KOPT-K1 (cell line): ENCODE measurements around the gene CASK.
"Not testable (repeated sequence)": the region's sequence is repeated elsewhere in the genome, so short reads cannot be mapped to it uniquely, and the experiment has no call there.

Experiments
- H3K27ac ChIP-seq: fragments of 200-600 bp; sonication (generic); 2 replicates; pipeline ENCODE4 v1.5.1; 2016; ENCODE audit warnings: antibody characterized with exemption, mild to moderate bottlenecking, low read depth, low read length; ENCODE audit not compliant: poor library complexity, severe bottlenecking
- H3K36me3 ChIP-seq: fragments of 200-600 bp; sonication (generic); 2 replicates; pipeline ENCODE4 v1.5.1; 2017; ENCODE audit warnings: antibody characterized with exemption, mild to moderate bottlenecking, low read length, moderate library complexity; ENCODE audit not compliant: insufficient read depth
- H3K9me3 ChIP-seq: fragments of 200-600 bp; sonication (generic); 2 replicates; pipeline ENCODE4 v1.5.1; 2017; ENCODE audit warnings: antibody characterized with exemption, low read length, mild to moderate bottlenecking; ENCODE audit not compliant: insufficient read depth, poor library complexity, severe bottlenecking

The CASK gene

DNA sequence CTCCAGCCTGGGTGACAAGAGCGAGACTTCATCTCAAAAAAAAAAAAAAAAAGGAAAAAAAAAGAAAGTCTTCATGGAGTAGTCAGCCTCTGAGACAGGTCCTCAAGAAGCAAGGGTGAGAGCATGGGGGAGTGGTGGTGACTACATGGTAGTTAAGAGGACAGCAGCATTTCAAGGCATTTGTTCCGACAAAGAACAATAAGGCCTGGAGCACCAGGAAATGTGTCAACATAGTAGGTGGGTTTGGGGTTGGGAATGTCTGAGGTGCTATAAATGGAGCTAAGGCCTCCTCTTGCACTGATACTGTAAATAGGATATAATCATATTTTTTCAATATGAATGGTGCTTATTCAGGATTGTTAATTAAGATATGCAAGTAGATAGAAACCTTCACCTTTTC lies 165.0 kb downstream of the CASK start:
- Histone ChIP-seq H3K27ac (no peak overlapping the region), H3K36me3 (no peaks in the 10 kb centered on the region), H3K9me3 (no peaks in the 10 kb centered on the region)

DNA sequence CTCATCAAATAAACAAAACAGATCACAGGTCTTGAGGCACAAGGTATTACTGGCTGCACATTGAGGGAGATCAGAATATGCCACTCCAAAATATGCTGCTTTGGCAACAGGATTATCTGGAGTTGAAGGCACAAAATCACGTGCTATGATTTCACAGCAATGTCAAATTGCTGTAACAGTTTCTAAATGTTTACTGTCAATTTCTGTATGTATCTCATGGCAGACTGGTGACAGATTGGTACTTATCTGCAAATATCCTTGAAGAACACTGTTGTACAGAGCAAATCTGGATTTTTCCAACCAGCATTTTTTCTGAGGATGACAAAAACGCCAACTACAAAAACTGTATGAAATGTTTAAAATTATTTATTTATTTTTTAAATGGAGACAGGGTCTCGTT lies 172.6 kb downstream of the CASK start:
- H3K27ac ChIP-seq, result no peak overlapping the region
- no peaks in the 10 kb centered on the region for H3K9me3 ChIP-seq
- H3K36me3 ChIP-seq, result no peaks in the 10 kb centered on the region

DNA sequence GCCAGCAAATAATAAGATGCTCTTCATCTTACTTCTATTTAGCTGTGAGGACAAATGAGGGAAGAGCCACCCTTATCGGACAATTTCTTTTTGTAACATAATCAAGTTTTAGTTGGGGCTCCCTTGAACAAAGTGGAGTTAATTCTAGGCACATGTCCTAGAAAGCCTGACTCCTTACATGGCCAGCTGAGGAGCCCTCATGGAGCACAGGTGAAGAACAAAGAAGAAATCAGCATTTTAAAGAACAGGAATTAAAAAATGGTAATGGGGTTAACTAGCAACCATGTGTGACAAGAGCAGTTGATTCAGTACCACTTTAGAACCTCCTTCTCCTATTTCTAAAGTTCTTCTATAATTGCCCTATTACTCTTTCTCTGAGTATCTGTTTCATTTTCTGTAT lies 183.5 kb downstream of the CASK start:
- no peaks in the 10 kb centered on the region for H3K9me3 ChIP-seq
- H3K36me3 ChIP-seq, result no peaks in the 10 kb centered on the region; the same call in none of the 2 replicates
- H3K27ac ChIP-seq, result no peak overlapping the region

DNA sequence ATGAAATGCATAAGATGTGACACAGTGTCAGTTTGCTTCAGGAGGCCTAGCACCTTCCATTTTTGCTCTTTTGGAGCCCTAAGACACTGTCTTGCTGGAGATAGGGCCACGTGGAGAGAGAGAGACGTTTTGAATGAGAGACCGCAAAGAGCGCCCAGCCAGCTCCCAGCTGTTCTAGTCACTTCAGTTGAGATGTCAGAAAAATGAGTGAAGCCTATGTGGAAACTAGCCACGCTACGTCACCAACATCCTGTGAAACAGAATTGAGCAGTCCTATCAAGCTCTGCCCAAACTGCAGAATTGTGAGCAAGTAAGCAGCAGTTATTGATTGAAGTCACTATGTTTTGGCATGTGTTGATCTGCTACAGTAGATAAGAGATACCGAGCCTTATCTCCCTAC lies 186.3 kb downstream of the CASK start:
- H3K9me3 ChIP-seq, result no peaks in the 10 kb centered on the region
- no peaks in the 10 kb centered on the region; the same call in 1 of the 2 replicates for H3K36me3 ChIP-seq
- peak overlapping the region; percentile 74 for H3K27ac ChIP-seq

DNA sequence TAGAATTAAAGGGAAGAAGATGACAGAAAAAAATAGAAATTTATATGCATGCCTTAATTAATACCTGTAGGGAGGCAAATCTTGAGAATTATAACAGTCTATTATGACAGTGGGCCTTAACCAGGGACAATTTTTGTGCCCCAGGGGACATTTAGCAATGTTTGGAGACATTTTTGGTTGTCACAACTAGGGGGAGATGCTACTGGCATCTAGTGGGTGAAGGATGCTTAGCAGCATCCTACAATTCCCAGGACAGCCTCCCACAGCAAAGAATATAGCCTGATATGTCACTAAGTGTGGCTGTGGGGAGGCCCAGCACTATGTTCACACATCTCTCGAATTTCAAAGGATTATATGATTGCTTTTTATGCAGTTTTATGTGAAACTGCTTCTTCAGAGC lies 188.8 kb downstream of the CASK start:
- Histone ChIP-seq H3K36me3 (no peaks in the 10 kb centered on the region), H3K27ac (peak overlapping the region; percentile 59), H3K9me3 (no peaks in the 10 kb centered on the region)

DNA sequence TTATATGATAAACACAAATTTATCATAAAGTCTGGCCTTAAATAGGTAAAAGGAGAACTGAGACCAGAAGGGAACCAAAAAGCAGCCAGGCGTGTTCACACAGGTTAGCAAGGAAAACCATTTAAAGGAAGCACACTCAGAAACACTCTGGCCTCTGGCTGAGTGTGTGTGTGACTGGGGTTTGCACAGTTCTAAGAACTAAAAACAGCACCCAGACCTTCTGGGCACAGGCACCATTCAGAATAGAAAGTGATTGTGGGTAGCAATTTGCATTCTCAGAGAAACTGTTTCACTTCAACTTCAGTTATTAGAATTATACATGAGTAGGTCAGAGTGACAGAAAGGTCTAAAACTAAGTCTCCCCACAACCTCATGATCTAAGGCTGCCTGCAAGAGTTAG lies 189.4 kb downstream of the CASK start:
- Histone ChIP-seq H3K9me3 (no peaks in the 10 kb centered on the region), H3K36me3 (no peaks in the 10 kb centered on the region), H3K27ac (peak overlapping the region; percentile 59)

DNA sequence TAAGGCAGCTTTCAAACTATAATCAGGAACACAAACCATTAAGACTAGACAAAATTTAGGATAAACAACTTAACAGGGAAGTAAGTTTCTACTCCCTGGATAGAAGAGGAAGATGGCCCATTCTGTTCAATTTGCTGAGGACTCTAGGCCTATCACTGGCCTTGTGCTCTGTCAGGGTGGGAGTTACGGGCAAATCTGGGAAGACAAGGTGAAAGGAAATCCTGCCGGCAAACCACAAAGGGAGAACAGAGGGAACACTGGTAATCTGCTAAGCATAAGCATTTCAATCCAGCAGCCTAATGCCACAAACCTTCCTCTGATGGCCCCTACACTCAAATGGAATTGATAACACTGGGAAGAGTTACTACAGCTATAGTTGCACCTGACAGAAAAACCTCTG lies 191.1 kb downstream of the CASK start:
- Histone ChIP-seq H3K27ac (peak overlapping the region; percentile 21), H3K9me3 (no peaks in the 10 kb centered on the region), H3K36me3 (no peaks in the 10 kb centered on the region)

DNA sequence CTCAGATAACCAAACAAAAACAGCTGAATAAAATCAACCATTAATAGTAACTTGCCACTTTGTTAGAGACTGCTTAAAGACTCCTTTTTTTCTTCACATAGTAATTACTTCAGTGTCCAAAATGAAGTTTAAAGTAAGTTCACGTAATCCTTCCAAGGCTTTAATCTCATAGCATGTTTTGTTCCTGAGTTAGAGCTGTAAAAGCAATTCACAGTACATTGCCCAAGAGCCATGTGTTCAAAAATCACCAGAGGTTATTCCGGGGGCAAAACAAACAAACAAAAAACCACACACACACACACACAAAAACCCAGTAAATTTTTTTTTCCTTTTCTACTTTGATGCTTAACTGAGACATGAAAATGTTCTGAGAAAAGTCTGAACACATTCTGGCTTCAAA lies 193.3 kb downstream of the CASK start:
- Histone ChIP-seq H3K36me3 (no peaks in the 10 kb centered on the region), H3K27ac (no peak overlapping the region), H3K9me3 (no peaks in the 10 kb centered on the region)

DNA sequence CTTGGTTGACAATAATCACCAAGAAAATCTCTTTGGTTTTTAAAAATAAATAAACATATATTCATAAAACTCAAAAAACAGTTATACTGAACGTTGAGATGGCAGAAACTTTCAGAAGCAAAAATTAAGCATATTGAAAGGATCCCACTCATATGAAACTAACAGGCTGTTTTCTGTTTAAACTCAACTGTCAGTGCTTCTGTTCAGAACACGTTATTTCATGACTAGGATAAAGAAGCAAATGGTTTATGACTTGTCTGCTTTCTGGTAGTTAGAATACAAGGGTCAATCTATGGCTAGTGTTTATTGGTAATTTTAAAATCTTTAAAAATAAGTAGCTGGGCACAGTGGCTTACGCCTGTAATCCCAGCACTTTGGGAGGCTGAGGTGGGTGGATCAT lies 195.2 kb downstream of the CASK start:
- Histone ChIP-seq H3K36me3 (no peaks in the 10 kb centered on the region), H3K9me3 (no peaks in the 10 kb centered on the region), H3K27ac (no peak overlapping the region)

DNA sequence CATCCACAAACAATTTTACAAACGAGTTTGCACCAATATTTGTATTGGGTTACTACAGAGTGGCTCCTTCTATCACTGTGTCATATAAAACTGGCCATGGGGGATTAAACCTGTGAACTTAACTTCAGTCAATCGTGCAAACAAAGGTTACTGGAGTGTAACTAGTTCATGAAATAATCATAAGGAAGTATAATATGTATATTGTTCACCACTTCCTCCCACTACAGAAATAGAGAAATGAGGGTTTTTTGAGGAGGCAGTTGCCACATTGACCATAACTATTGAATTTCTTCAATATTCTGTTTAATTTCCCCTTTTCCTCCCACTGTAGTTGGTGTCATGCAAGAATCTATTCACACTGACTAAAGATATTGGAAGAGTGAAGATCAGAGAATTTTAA lies 199.5 kb downstream of the CASK start, which contains the start of gene GPR82:
TSS of gene GPR82 (plus strand) at position 356 of the 400 bp plus-strand sequence. CDS start 2,846 bp downstream, outside the sequence.
- Histone ChIP-seq H3K36me3 (peaks cover 4% of the 10 kb centered on the region; the same call in 1 of the 2 replicates), H3K9me3 (peaks cover 6% of the 10 kb centered on the region), H3K27ac (no peak within 1 kb of the TSS)

DNA sequence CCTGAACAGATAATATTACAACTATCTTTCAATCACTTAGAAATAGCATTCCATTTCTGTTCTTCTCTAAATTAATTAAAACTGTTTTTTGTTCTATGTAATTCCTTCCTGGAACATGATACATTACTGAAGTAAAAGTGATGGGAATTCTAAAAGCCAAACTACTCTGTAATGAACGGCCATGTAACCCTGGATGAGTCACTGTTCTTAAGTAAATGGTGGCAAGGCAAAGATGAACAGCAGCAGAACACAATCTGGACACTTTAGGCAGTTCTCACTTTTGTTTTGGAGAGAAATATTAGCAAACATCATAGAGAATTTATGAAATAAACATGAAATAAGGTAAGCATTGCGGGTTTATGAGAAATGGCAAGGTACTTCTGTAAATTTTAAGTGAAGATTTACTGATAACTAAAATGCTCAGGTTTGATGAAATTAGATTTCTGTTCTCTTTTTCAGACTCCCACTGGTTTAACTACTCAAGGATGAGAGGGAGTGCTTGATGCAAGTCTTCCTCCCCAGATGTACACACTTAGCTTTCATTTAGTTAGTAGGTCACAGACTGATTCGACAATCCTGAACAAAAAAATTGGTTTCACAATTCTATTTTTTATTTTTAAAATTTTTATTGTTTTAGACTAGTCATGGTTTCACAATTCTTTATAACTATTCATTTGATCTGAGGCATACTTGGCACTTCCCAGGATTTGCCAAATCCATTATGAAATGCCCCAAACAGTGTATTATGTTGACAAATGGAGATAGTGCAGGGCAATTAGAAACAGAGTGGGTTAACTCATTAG lies 200.3 kb downstream of the CASK start:
- H3K27ac ChIP-seq, result no peak overlapping the region
- peaks cover 14% of the 10 kb centered on the region for H3K9me3 ChIP-seq
- peaks cover 8% of the 10 kb centered on the region; the same call in 1 of the 2 replicates for H3K36me3 ChIP-seq

DNA sequence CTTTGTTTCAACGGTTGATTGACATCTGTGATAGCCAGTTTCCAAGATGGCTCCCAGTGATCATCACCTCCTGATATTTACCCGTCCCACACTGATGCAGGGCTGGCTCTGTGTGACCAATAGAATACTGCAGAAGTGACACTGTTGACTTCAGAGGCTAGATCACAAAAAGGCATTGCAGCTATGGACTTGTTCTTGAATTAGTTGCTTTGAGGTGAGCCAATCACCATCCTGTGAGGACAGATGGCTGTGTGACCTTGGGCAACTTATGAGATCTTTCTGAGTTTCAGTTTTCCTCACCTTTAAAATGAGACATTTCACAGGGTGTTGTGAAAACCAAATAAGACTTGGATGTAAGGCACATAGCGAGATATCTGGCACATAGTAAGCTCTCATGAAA lies 201.1 kb downstream of the CASK start:
- Histone ChIP-seq H3K36me3 (peaks cover 8% of the 10 kb centered on the region; the same call in 1 of the 2 replicates), H3K27ac (no peak overlapping the region), H3K9me3 (peaks cover 22% of the 10 kb centered on the region)

DNA sequence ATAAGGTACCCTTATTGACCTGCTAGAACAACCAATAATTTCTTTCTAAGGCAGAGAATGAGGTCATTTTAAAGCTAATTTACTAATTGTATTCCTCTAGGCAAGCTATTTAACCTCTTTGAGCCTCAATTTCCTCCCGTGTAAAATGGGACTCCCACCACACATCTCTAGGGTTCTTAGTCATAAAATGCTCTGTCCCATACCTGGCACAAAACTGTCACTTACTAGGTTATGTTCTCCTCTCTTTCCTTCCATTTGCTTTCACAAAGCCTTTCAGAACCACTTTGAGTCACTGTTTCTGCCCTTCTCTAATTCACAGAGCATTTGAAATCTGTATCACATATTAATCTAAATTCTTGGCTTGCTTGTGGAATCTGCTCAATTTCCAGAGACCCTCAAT lies 201.8 kb downstream of the CASK start:
- peaks cover 28% of the 10 kb centered on the region for H3K9me3 ChIP-seq
- no peak overlapping the region for H3K27ac ChIP-seq
- H3K36me3 ChIP-seq, result peaks cover 8% of the 10 kb centered on the region; the same call in 1 of the 2 replicates

DNA sequence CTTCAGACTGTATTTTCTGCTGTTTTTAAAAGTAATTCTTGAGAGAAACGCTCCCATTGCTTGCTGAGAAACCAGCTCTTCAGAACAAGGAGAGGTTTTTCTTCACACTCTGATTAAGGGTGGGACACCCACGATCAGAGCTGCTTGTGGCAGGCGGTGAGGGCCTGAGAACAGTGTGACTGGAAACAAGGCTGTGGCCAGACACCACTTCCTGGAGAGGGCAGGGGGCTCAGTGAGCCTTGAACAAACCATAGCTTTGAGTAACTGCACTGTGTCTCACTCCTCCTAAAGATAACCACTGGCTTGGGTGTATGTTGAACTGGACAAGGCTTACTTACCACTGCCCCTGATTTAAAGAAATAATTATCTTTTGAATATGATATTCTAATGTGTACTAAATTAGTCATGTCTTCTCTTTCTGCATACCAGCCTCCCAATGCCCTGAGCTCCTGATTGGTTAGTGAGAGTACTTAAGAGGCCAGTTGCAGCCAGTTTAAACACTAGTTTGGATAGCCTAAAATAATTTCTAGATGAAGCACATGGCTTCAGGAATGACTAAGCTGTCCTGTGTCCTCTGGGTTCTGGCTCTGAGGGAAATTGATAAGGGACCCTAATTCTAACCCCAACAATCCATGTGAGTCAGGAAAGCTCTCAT lies 203.1 kb downstream of the CASK start:
- peaks cover 8% of the 10 kb centered on the region; the same call in 1 of the 2 replicates for H3K36me3 ChIP-seq
- H3K9me3 ChIP-seq, result peaks cover 29% of the 10 kb centered on the region
- H3K27ac ChIP-seq, result peak overlapping the region; percentile 53

DNA sequence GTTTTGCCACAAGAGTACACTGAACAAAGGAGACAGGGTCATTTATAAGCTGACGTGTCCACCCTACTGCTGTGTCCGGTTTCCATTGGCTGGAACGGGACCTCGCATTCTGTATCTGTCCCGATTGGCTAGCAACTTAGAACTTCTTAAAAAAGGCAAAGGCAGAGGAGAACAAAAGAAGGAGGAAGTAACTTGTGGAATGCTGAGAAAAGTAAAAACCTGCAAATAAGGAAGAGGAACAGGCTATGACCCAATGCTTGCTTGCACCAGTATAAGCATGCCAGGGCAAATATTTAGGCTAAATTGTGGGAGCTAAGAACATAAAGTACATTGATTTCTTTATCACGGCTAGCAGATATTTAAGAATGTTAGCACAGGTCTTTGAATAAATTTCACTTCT lies 203.7 kb downstream of the CASK start:
- H3K36me3 ChIP-seq, result not testable (repeated sequence)
- Histone ChIP-seq H3K27ac (peak overlapping the region; percentile 53), H3K9me3 (peaks cover 29% of the 10 kb centered on the region)
